ENCODE measurements around the gene TMEM143. TPM values are rescaled to one million over a fixed set of nuclear protein-coding genes. Genes with fewer than 3 reads are reported as not detected.

Gene TMEM143
- total RNA-seq, 4 donors from 2014 or later = 6.7 to 21.0 (median 8.7) TPM

GRCh38 chr19:48333467-48334384, 30.0 kb downstream of the TMEM143 start:
- DNase-seq (ENCODE audit: low spot score in 2 of 2) = peak; percentile 87 to 98
- intact Hi-C loops (cut with DNase I; ENCODE audit: low total_unique reads) = loop anchor here (2.0 kb wide), 1 partner anchor 65 kb away; no protein-coding TSS in a partner anchor
- TF ChIP-seq POLR2A (IDR thresholded peaks at IDR 0.05) (no peak), CTCF (IDR thresholded peaks at IDR 0.05) (no peak)
- peak overlapping the region; percentile 20 for H3K4me3 ChIP-seq (ENCODE audit: low read depth, poor library complexity, severe bottlenecking)
- WGBS, 2 donors = 6 to 8% methylated on average over 26 to 41 of the region's 54 CpGs

- DNase-seq (ENCODE audit: low spot score in 2 of 2) = peak; percentile 94 to 98
- 0 to 1% methylated on average over 25 of the region's 25 CpGs for WGBS, 2 donors
- H3K4me3 ChIP-seq (ENCODE audit: low read depth, poor library complexity, severe bottlenecking) = peak overlapping the region; percentile 20
- TF ChIP-seq CTCF (IDR thresholded peaks at IDR 0.05) (no peak), POLR2A (IDR thresholded peaks at IDR 0.05) (no peak)
- intact Hi-C loops (cut with DNase I; ENCODE audit: low total_unique reads) = no loop called here
These were observed 30.9 kb downstream of the TMEM143 start for GRCh38 chr19:48332662-48333466.

- H3K4me3 ChIP-seq (ENCODE audit: low read depth, poor library complexity, severe bottlenecking) = no peak overlapping the region
- intact Hi-C loops (cut with DNase I; ENCODE audit: low total_unique reads) = no loop called here
These were observed 31.4 kb downstream of the TMEM143 start for GRCh38 chr19:48332351-48332661.

GRCh38 chr19:48330012-48330681, 33.6 kb downstream of the TMEM143 start:
- H3K4me3 ChIP-seq (ENCODE audit: low read depth, poor library complexity, severe bottlenecking) = peak overlapping the region; percentile 16
- no peak for TF ChIP-seq POLR2A (IDR thresholded peaks at IDR 0.05)
- TF ChIP-seq CTCF (IDR thresholded peaks at IDR 0.05) = no peak
- intact Hi-C loops (cut with DNase I; ENCODE audit: low total_unique reads) = no loop called here
- WGBS, 2 donors = 21 to 34% methylated on average over 29 to 41 of the region's 41 CpGs
- DNase-seq (ENCODE audit: low spot score in 2 of 2) = peak; percentile 79 to 95

More at GRCh38 chr19:48332351-48332661, 31.4 kb downstream of the TMEM143 start:
- TF ChIP-seq CTCF (IDR thresholded peaks at IDR 0.05) = no peak
- no peak for TF ChIP-seq POLR2A (IDR thresholded peaks at IDR 0.05)
- no peak for DNase-seq (ENCODE audit: low spot score in 2 of 2)
- 13 to 37% methylated on average over 6 of the region's 6 CpGs for WGBS, 2 donors

- H3K4me3 ChIP-seq (ENCODE audit: low read depth, poor library complexity, severe bottlenecking) = no peak overlapping the region
- TF ChIP-seq CTCF (IDR thresholded peaks at IDR 0.05) = no peak
- TF ChIP-seq POLR2A (IDR thresholded peaks at IDR 0.05) = no peak
- DNase-seq (ENCODE audit: low spot score in 2 of 2) = peak in 1 of 2 donors; percentile 43
- 57 to 62% methylated on average over 15 of the region's 15 CpGs for WGBS, 2 donors
- intact Hi-C loops (cut with DNase I; ENCODE audit: low total_unique reads) = loop anchor here (10.0 kb wide), 1 partner anchor 255 kb away; no protein-coding TSS in a partner anchor
These were observed 34.4 kb downstream of the TMEM143 start for GRCh38 chr19:48329167-48329891.
